SK-N-SH (cell line): ENCODE results near the gene MAGEB1. TPM values are rescaled to one million over a fixed set of nuclear protein-coding genes. Genes with fewer than 3 reads are reported as not detected.

Source experiments
- CTCF ChIA-PET: fragments of 300-600, 350-600 bp; formaldehyde crosslinking; extraction: SDS; loops from one replicate; lab custom pipeline; 2021; lab: Yijun Ruan, JAX
- POLR2A ChIA-PET: fragments of 350-600 bp; sonication (Branson Sonifier 250); formaldehyde crosslinking; extraction: SDS; loops from one replicate; lab custom pipeline; 2020; ENCODE audit warnings: antibody characterized with exemption, inconsistent platforms; lab: Yijun Ruan, JAX
- DNase-seq: peaks from one replicate; pipeline ENCODE4 v3.0.0; 2012
- H2AFZ ChIP-seq: fragments of 200-600 bp; sonication (generic); 2 replicates; pipeline ENCODE4 v1.8.1; 2016; ENCODE audit warnings: antibody characterized with exemption, mild to moderate bottlenecking, low read depth
- H3F3A ChIP-seq: fragments of 200-600 bp; sonication (generic); replicated peaks from 2 replicates; pipeline ENCODE3; 2016; ENCODE audit warnings: antibody characterized with exemption, mild to moderate bottlenecking; ENCODE audit not compliant: insufficient read depth
- H3K27ac ChIP-seq, 2 experiments: fragments of 200-500 bp in 1 of 2; fragments of 200-600 bp in 1 of 2; sonication (Bioruptor generic) in 1 of 2; sonication (generic), shearing (Covaris generic) in 1 of 2; 2 replicates each; pipeline versions ENCODE4 v1.5.1 to v1.6.1; 2014 to 2016; ENCODE audit warnings: low read depth in 2 of 2, inconsistent platforms in 1 of 2, low read length in 1 of 2, mild to moderate bottlenecking in 1 of 2, mixed read lengths in 1 of 2
- H3K27me3 ChIP-seq: fragments of 200-600 bp; sonication (generic), shearing (Covaris generic); 2 replicates; pipeline ENCODE4 v1.6.1; 2016; ENCODE audit warnings: mixed run types; ENCODE audit not compliant: insufficient read depth
- H3K36me3 ChIP-seq, 2 experiments: fragments of 200-500 bp in 1 of 2; fragments of 200-600 bp in 1 of 2; sonication (Bioruptor generic) in 1 of 2; sonication (generic) in 1 of 2; replicated peaks in 1 of 2; 2 replicates each; pipeline versions ENCODE3 to v1.5.1; 2014 to 2016; ENCODE audit warnings: low read length in 1 of 2, mild to moderate bottlenecking in 1 of 2; ENCODE audit not compliant: insufficient read depth in 2 of 2, control insufficient read depth in 1 of 2
- H3K4me1 ChIP-seq, 2 experiments: fragments of 200-500 bp in 1 of 2; fragments of 200-600 bp in 1 of 2; sonication (Bioruptor generic) in 1 of 2; sonication (generic), shearing (Covaris generic) in 1 of 2; 2 replicates each; pipeline versions ENCODE4 v1.5.1 to v1.6.1; 2014 to 2016; ENCODE audit warnings: low read depth in 1 of 2, low read length in 1 of 2, mixed run types in 1 of 2; ENCODE audit not compliant: insufficient read depth in 2 of 2, control insufficient read depth in 1 of 2
- H3K4me2 ChIP-seq: fragments of 200-600 bp; sonication (generic), shearing (Covaris generic); 2 replicates; pipeline ENCODE4 v1.6.1; 2017; ENCODE audit warnings: mixed run types
- H3K4me3 ChIP-seq, 2 experiments: fragments of 200-500 bp in 1 of 2; fragments of 200-600 bp in 1 of 2; sonication (Bioruptor generic) in 1 of 2; sonication (generic), shearing (Covaris generic) in 1 of 2; 2 replicates each; pipeline versions ENCODE4 v1.5.1 to v1.8.1; 2014 to 2016; ENCODE audit warnings: low read depth in 2 of 2, inconsistent platforms in 1 of 2, low read length in 1 of 2, mild to moderate bottlenecking in 1 of 2, mixed read lengths in 1 of 2, moderate library complexity in 1 of 2
- H3K79me2 ChIP-seq: fragments of 200-600 bp; sonication (generic); 2 replicates; pipeline ENCODE4 v1.8.1; 2017; ENCODE audit warnings: mild to moderate bottlenecking; ENCODE audit not compliant: insufficient read depth
- H3K9ac ChIP-seq: fragments of 200-600 bp; sonication (generic); 2 replicates; pipeline ENCODE4 v1.6.1; 2017; ENCODE audit warnings: mixed run types
- H3K9me2 ChIP-seq: fragments of 200-600 bp; sonication (generic); 2 replicates; pipeline ENCODE4 v1.6.1; 2017; ENCODE audit warnings: mixed run types
- H3K9me3 ChIP-seq: fragments of 200-600 bp; sonication (generic); 2 replicates; pipeline ENCODE4 v1.6.1; 2017; ENCODE audit warnings: mixed run types, mild to moderate bottlenecking, moderate library complexity
- H4K20me1 ChIP-seq: fragments of 200-600 bp; sonication (generic); 2 replicates; pipeline ENCODE4 v1.6.1; 2017; ENCODE audit warnings: mild to moderate bottlenecking, mixed run types; ENCODE audit not compliant: insufficient read depth
- FOSL2 ChIP-seq: IDR thresholded peaks from 2 replicates; pipeline ENCODE4 v1.4.0; 2012; ENCODE audit warnings: low read depth, mild to moderate bottlenecking, moderate library complexity, borderline replicate concordance
- MEF2A ChIP-seq: IDR thresholded peaks from 2 replicates; pipeline ENCODE4 v1.4.0; 2012; ENCODE audit warnings: low read depth, borderline replicate concordance
- NFIC ChIP-seq: IDR thresholded peaks from 2 replicates; pipeline ENCODE4 v1.4.0; 2012; ENCODE audit warnings: borderline replicate concordance
- POLR2AphosphoS5 ChIP-seq: IDR thresholded peaks from 2 replicates; pipeline ENCODE4 v1.6.1; 2012; ENCODE audit warnings: low read depth, low read length
- RAD21 ChIP-seq: IDR thresholded peaks from 2 replicates; pipeline ENCODE4 v1.6.1; 2012; ENCODE audit warnings: mild to moderate bottlenecking, low read length
- RFX5 ChIP-seq: IDR thresholded peaks from 2 replicates; pipeline ENCODE4 v1.6.1; 2012; ENCODE audit warnings: mild to moderate bottlenecking, improper control_type of control experiment, low read length
- RXRA ChIP-seq: IDR thresholded peaks from 2 replicates; pipeline ENCODE4 v1.4.0; 2012; ENCODE audit warnings: low read depth, mild to moderate bottlenecking, borderline replicate concordance
- SIN3A ChIP-seq: IDR thresholded peaks from 2 replicates; pipeline ENCODE4 v1.6.1; 2012; ENCODE audit warnings: low read depth, mild to moderate bottlenecking, low read length, moderate library complexity, borderline replicate concordance
- SMC3 ChIP-seq: IDR thresholded peaks from 2 replicates; pipeline ENCODE4 v1.6.1; 2012; ENCODE audit warnings: low read depth, low read length, improper control_type of control experiment
- TEAD4 ChIP-seq: IDR thresholded peaks from 2 replicates; pipeline ENCODE4 v1.4.0; 2012; ENCODE audit warnings: mild to moderate bottlenecking, borderline replicate concordance; ENCODE audit not compliant: insufficient read depth
- WGBS: methylation state at CpG from one replicate; pipeline ENCODE4 v1.1.6; 2017; ENCODE audit warnings: low lambda C conversion rate; 5-methylcytosine and 5-hydroxymethylcytosine counted together
- polyA plus RNA-seq, 3 experiments: library from polyadenylated mRNA; depleted of rRNA; stranded (reverse); fragments of >200 nt; gene quantifications; 2 replicates each; pipeline ENCODE4 v1.2.3, GENCODE V29; 2012
- TF ChIP-seq, protein P1 (sequence below): fragments of 150-350 bp; IDR thresholded peaks from 2 replicates; pipeline ENCODE4 v1.6.1; 2016; ENCODE audit warnings: mild to moderate bottlenecking, low read depth, low read length
- TF ChIP-seq, protein P2 (sequence below): fragments of 150-350 bp; IDR thresholded peaks from 2 replicates; pipeline ENCODE4 v1.6.1; 2017; ENCODE audit warnings: antibody characterized with exemption, low read length, low read depth, borderline replicate concordance
- TF ChIP-seq, protein P3 (sequence below): fragments of 200-600 bp; sonication (generic); IDR thresholded peaks from 2 replicates; pipeline ENCODE4 v1.6.1; 2017; ENCODE audit warnings: antibody characterized with exemption, mild to moderate bottlenecking, moderate library complexity
- TF ChIP-seq, protein P4 (sequence below): IDR thresholded peaks from 2 replicates; pipeline ENCODE4 v1.4.0; 2012; ENCODE audit warnings: low read depth
- TF ChIP-seq, protein P5 (sequence below): IDR thresholded peaks from 2 replicates; pipeline ENCODE4 v1.4.0; 2012; ENCODE audit warnings: low read depth, borderline replicate concordance
- TF ChIP-seq, protein P6 (sequence below): IDR thresholded peaks from 2 replicates; pipeline ENCODE4; 2012

Gene MAGEB1
- polyA plus RNA-seq, 1 of the 3 experiments (the other 2 are of a cell fraction) = 0.02 TPM

DNA sequence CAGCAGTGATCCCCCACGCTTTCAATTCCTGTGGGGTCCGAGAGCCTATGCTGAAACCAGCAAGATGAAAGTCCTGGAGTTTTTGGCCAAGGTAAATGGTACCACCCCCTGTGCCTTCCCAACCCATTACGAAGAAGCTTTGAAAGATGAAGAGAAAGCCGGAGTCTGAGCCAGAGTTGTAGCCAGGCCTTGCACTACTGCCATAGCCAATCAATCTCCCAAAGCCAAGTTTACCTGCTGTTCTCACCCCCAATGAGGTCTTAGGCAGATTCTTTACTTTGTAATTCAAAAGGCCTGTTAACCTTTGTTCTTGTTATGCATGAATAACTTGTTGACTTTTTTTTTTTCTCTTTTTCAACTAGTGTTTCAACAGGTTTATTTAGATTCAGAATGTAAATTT lies 27.6 kb upstream of the MAGEB1 start:
- Histone ChIP-seq H3K4me3 (no peak overlapping the region), H3K4me1 (no peaks in the 10 kb centered on the region), H3K9me3 (no peaks in the 10 kb centered on the region)
- WGBS = 14% methylated on average over 4 of the region's 4 CpGs
- TF ChIP-seq TEAD4 = no peak
- TF ChIP-seq MEF2A = no peak
- TF ChIP-seq FOSL2 = no peak
- TF ChIP-seq, protein P1, sequence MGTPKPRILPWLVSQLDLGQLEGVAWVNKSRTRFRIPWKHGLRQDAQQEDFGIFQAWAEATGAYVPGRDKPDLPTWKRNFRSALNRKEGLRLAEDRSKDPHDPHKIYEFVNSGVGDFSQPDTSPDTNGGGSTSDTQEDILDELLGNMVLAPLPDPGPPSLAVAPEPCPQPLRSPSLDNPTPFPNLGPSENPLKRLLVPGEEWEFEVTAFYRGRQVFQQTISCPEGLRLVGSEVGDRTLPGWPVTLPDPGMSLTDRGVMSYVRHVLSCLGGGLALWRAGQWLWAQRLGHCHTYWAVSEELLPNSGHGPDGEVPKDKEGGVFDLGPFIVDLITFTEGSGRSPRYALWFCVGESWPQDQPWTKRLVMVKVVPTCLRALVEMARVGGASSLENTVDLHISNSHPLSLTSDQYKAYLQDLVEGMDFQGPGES = no peak
- TF ChIP-seq, protein P2, sequence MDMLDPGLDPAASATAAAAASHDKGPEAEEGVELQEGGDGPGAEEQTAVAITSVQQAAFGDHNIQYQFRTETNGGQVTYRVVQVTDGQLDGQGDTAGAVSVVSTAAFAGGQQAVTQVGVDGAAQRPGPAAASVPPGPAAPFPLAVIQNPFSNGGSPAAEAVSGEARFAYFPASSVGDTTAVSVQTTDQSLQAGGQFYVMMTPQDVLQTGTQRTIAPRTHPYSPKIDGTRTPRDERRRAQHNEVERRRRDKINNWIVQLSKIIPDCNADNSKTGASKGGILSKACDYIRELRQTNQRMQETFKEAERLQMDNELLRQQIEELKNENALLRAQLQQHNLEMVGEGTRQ = no peak
- no peak for TF ChIP-seq NFIC
- TF ChIP-seq, protein P3, sequence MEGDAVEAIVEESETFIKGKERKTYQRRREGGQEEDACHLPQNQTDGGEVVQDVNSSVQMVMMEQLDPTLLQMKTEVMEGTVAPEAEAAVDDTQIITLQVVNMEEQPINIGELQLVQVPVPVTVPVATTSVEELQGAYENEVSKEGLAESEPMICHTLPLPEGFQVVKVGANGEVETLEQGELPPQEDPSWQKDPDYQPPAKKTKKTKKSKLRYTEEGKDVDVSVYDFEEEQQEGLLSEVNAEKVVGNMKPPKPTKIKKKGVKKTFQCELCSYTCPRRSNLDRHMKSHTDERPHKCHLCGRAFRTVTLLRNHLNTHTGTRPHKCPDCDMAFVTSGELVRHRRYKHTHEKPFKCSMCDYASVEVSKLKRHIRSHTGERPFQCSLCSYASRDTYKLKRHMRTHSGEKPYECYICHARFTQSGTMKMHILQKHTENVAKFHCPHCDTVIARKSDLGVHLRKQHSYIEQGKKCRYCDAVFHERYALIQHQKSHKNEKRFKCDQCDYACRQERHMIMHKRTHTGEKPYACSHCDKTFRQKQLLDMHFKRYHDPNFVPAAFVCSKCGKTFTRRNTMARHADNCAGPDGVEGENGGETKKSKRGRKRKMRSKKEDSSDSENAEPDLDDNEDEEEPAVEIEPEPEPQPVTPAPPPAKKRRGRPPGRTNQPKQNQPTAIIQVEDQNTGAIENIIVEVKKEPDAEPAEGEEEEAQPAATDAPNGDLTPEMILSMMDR = no peak
- no peak for TF ChIP-seq RAD21
- TF ChIP-seq, protein P4, sequence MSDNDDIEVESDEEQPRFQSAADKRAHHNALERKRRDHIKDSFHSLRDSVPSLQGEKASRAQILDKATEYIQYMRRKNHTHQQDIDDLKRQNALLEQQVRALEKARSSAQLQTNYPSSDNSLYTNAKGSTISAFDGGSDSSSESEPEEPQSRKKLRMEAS = no peak
- TF ChIP-seq SMC3 = no peak
- no peak for TF ChIP-seq POLR2AphosphoS5
- TF ChIP-seq, all 33 proteins: peak for 0
- Histone ChIP-seq H3K27ac (no peak overlapping the region), H3K9me2 (no peaks in the 10 kb centered on the region), H3K27me3 (no peaks in the 10 kb centered on the region), H2AFZ (no peak overlapping the region), H3K36me3 (no peaks in the 10 kb centered on the region), H4K20me1 (no peaks in the 10 kb centered on the region), H3F3A (no peaks in the 10 kb centered on the region), H3K79me2 (no peaks in the 10 kb centered on the region), H3K4me2 (no peak overlapping the region), H3K9ac (no peak overlapping the region)
- ChIA-PET POLR2A (no interaction called here), CTCF (no interaction called here)
- DNase-seq = no peak

DNA sequence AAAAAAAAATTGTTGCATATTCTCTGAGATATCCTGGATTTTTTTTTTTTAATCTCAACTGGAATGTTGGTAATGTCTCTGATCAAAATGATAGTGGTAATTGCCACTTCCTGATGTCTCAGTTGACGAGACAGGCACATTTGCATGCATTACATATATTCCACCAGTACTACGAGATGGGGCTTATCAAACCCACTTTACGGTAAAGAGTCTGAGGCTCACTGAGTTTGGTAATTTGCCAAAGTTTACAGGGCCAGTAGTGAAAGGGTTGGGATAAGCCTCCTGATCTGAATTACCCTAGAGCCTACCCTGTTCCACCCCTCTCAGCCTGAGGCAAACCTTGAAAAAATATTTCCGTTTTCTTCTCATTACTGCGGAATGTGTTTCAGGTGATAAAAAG lies 26.3 kb upstream of the MAGEB1 start:
- CTCF ChIA-PET = no interaction called here
- no peaks in the 10 kb centered on the region for H3K79me2 ChIP-seq
- no peak overlapping the region for H3K9ac ChIP-seq
- DNase-seq = no peak
- H3K27me3 ChIP-seq = no peaks in the 10 kb centered on the region
- WGBS = 43% methylated on average over 5 of the region's 5 CpGs
- no peaks in the 10 kb centered on the region for H3K9me3 ChIP-seq
- H2AFZ ChIP-seq = no peak overlapping the region
- H3F3A ChIP-seq = no peaks in the 10 kb centered on the region
- H3K4me3 ChIP-seq = no peak overlapping the region
- H3K9me2 ChIP-seq = no peaks in the 10 kb centered on the region
- H3K27ac ChIP-seq = no peak overlapping the region
- H3K4me2 ChIP-seq = no peak overlapping the region
- no peaks in the 10 kb centered on the region for H3K4me1 ChIP-seq
- H3K36me3 ChIP-seq = no peaks in the 10 kb centered on the region
- H4K20me1 ChIP-seq = no peaks in the 10 kb centered on the region
- POLR2A ChIA-PET = no interaction called here
- TF ChIP-seq, protein P4 = no peak
- TF ChIP-seq POLR2AphosphoS5 = no peak
- TF ChIP-seq RFX5 = no peak
- no peak for TF ChIP-seq TEAD4
- no peak for TF ChIP-seq RXRA
- TF ChIP-seq SIN3A = no peak
- TF ChIP-seq, protein P2 = no peak
- TF ChIP-seq, protein P5, sequence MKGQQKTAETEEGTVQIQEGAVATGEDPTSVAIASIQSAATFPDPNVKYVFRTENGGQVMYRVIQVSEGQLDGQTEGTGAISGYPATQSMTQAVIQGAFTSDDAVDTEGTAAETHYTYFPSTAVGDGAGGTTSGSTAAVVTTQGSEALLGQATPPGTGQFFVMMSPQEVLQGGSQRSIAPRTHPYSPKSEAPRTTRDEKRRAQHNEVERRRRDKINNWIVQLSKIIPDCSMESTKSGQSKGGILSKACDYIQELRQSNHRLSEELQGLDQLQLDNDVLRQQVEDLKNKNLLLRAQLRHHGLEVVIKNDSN = no peak
- TF ChIP-seq, protein P6, sequence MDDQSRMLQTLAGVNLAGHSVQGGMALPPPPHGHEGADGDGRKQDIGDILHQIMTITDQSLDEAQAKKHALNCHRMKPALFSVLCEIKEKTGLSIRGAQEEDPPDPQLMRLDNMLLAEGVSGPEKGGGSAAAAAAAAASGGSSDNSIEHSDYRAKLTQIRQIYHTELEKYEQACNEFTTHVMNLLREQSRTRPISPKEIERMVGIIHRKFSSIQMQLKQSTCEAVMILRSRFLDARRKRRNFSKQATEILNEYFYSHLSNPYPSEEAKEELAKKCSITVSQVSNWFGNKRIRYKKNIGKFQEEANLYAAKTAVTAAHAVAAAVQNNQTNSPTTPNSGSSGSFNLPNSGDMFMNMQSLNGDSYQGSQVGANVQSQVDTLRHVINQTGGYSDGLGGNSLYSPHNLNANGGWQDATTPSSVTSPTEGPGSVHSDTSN = no peak
